Prostate gland (tissue), 2 donors: Measurements from ENCODE around the gene GRID2. TPM values are rescaled to one million over a fixed set of nuclear protein-coding genes. Genes with fewer than 3 reads are reported as not detected.

ENCODE experiments used
- DNase-seq: peaks from one replicate; pipeline ENCODE4 v3.0.0-alpha.2; 2019; ENCODE audit warnings: low spot score
- H3K27ac ChIP-seq, 2 donors: fragments of 200-600 bp; sonication (generic); 2 replicates each; pipeline ENCODE4 v1.5.1; 2017 to 2019
- H3K27me3 ChIP-seq: fragments of 200-600 bp; sonication (generic); replicated peaks from 2 replicates; pipeline ENCODE4 v1.5.1; 2019; ENCODE audit not compliant: insufficient read depth
- H3K36me3 ChIP-seq, 2 donors: fragments of 200-600 bp; sonication (generic); 1 replicate in 1 of 2; 2 replicates in 1 of 2; pipeline versions ENCODE4 v1.5.1 to v1.8.1; 2017 to 2019
- H3K4me1 ChIP-seq: fragments of 200-600 bp; sonication (generic); replicated peaks from 2 replicates; pipeline ENCODE4 v1.5.1; 2019
- H3K4me3 ChIP-seq, 2 donors: fragments of 200-600 bp; sonication (generic); 2 replicates each; pipeline ENCODE4 v1.5.1; 2017 to 2019
- H3K9me3 ChIP-seq: fragments of 200-600 bp; sonication (generic); 2 replicates; pipeline ENCODE4 v1.5.1; 2017
- CTCF ChIP-seq, 4 experiments: fragments of 200-600 bp in 2 of 4; fragments of 450-650 bp in 2 of 4; sonication (generic) in 2 of 4; IDR thresholded peaks; 1 replicate in 3 of 4; 2 replicates in 1 of 4; pipeline ENCODE4 v1.5.1; 2016 to 2019; ENCODE audit warnings: antibody characterized with exemption in 4 of 4, mild to moderate bottlenecking in 2 of 4, moderate library complexity in 2 of 4
- POLR2A ChIP-seq: fragments of 450-650 bp; IDR thresholded peaks from one replicate; pipeline ENCODE4 v1.6.1; 2016; ENCODE audit warnings: antibody characterized with exemption, mild to moderate bottlenecking
- POLR2AphosphoS5 ChIP-seq: sonication (generic); formaldehyde crosslinking; IDR thresholded peaks from one replicate; pipeline ENCODE4 v1.6.1; 2017; ENCODE audit warnings: antibody characterized with exemption
- WGBS: methylation state at CpG from one replicate; pipeline ENCODE4 v1.1.5; 2018; 5-methylcytosine and 5-hydroxymethylcytosine counted together
- intact Hi-C: fragments of 100-400 bp; cut with DNase I; formaldehyde crosslinking; loops from one replicate; pipeline ENCODE4 v1.14.2; 2022
- total RNA-seq, 2 donors: library from RNA; depleted of rRNA; stranded (reverse); fragments of >200 nt; gene quantifications; one replicate each; pipeline ENCODE4 v1.1.0, GENCODE V29; 2016

Gene GRID2
- total RNA-seq, 2 donors from 2014 or later = 0.09 to 11.0 TPM

GRCh38 chr4:93103042-93103441, 799.3 kb downstream of the GRID2 start:
- Histone ChIP-seq H3K27ac (no peak overlapping the region), H3K27me3 (no peaks in the 10 kb centered on the region), H3K4me3 (no peak overlapping the region), H3K9me3 (no peaks in the 10 kb centered on the region), H3K36me3 (no peaks in the 10 kb centered on the region), H3K4me1 (no peaks in the 10 kb centered on the region)
- TF ChIP-seq CTCF (IDR thresholded peaks at IDR 0.05) (no peak), POLR2AphosphoS5 (no peak), POLR2A (no peak)
- no peak for DNase-seq
- WGBS = 85% methylated on average over 7 of the region's 7 CpGs
- intact Hi-C loops = no loop called here

GRCh38 chr4:93116624-93117023, 812.9 kb downstream of the GRID2 start:
- intact Hi-C loops = no loop called here
- H3K36me3 ChIP-seq = no peaks in the 10 kb centered on the region
- no peaks in the 10 kb centered on the region for H3K4me1 ChIP-seq
- TF ChIP-seq CTCF (IDR thresholded peaks at IDR 0.05) (no peak), POLR2A (no peak), POLR2AphosphoS5 (no peak)
- no peak overlapping the region for H3K27ac ChIP-seq
- H3K4me3 ChIP-seq = no peak overlapping the region
- WGBS = 76% methylated on average over 1 of the region's 1 CpG
- H3K9me3 ChIP-seq = no peaks in the 10 kb centered on the region
- DNase-seq = no peak
- H3K27me3 ChIP-seq = no peaks in the 10 kb centered on the region

GRCh38 chr4:93127489-93127888, 823.7 kb downstream of the GRID2 start:
- intact Hi-C loops = no loop called here
- TF ChIP-seq POLR2AphosphoS5 (no peak), POLR2A (no peak), CTCF (IDR thresholded peaks at IDR 0.05) (no peak)

GRCh38 chr4:93132631-93133030, 828.9 kb downstream of the GRID2 start:
- no peak overlapping the region for H3K4me3 ChIP-seq
- intact Hi-C loops = no loop called here
- H3K4me1 ChIP-seq = no peaks in the 10 kb centered on the region
- DNase-seq = no peak
- H3K27me3 ChIP-seq = no peaks in the 10 kb centered on the region
- no peaks in the 10 kb centered on the region for H3K9me3 ChIP-seq
- no peak overlapping the region for H3K27ac ChIP-seq
- TF ChIP-seq POLR2AphosphoS5 = no peak
- no peak for TF ChIP-seq POLR2A
- TF ChIP-seq CTCF (IDR thresholded peaks at IDR 0.05) = no peak
- no peaks in the 10 kb centered on the region for H3K36me3 ChIP-seq
- 85% methylated on average over 6 of the region's 6 CpGs for WGBS

More at GRCh38 chr4:93127489-93127888, 823.7 kb downstream of the GRID2 start:
- H3K4me3 ChIP-seq = no peak overlapping the region
- no peak overlapping the region for H3K27ac ChIP-seq
- no peak for DNase-seq
- H3K36me3 ChIP-seq = no peaks in the 10 kb centered on the region
- no peaks in the 10 kb centered on the region for H3K27me3 ChIP-seq
- H3K4me1 ChIP-seq = no peaks in the 10 kb centered on the region
- H3K9me3 ChIP-seq = no peaks in the 10 kb centered on the region
- WGBS = 72% methylated on average over 2 of the region's 2 CpGs

GRCh38 chr4:93139118-93139517, 835.4 kb downstream of the GRID2 start:
- DNase-seq = no peak
- H3K4me1 ChIP-seq = no peaks in the 10 kb centered on the region
- H3K9me3 ChIP-seq = no peaks in the 10 kb centered on the region
- H3K36me3 ChIP-seq = no peaks in the 10 kb centered on the region
- no peak overlapping the region for H3K4me3 ChIP-seq
- H3K27me3 ChIP-seq = no peaks in the 10 kb centered on the region
- H3K27ac ChIP-seq = no peak overlapping the region
- intact Hi-C loops = no loop called here
- TF ChIP-seq CTCF (IDR thresholded peaks at IDR 0.05) = no peak
- TF ChIP-seq POLR2AphosphoS5 = no peak
- no peak for TF ChIP-seq POLR2A
